ENCODE measurements around the gene SKAP2. TPM values are rescaled to one million over a fixed set of nuclear protein-coding genes. Genes with fewer than 3 reads are reported as not detected.
A peak's percentile ranks its signal among the peaks of the same experiment; 100 is the strongest.

Gene SKAP2
- polyA plus RNA-seq, 1 donor from 2014 or later, result 3.6 TPM

DNA sequence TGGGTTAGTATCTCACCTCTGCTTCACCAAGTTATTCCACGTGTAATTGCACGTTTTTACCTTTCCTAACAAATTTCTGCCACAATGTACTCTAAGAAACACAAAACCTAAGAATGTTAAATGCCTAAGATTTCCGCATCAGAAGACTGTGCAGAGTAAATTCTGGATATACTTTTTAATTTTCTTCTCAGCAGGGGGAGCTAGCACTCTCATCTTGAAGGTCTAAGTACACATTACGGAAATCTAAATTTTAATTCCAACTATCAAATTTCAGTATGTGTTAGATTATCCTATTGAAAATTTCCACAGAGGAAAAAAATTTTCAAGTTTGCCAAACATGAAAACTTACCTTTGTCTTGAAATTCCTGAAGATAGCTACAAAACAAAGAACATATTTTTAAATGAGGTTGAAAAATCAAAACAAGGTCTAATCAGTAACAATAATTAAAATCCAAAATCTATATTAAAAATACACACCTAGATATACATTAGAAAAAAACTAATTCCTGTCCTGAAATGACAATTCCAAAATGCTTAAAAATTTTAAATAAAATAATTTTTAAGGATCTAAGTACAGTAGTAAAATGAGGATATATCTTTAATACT lies 10.5 kb downstream of the SKAP2 start:
- Histone ChIP-seq H3K4me3 (ENCODE audit: low read length) (no peak overlapping the region), H2AFZ (ENCODE audit: low read depth, low read length) (no peak overlapping the region), H3K4me2 (ENCODE audit: low read length) (no peak overlapping the region), H3K27ac (ENCODE audit: low read length) (no peak overlapping the region), H3K9ac (ENCODE audit: low read length) (no peak overlapping the region), H3K79me2 (replicated peaks; ENCODE audit: insufficient read depth, low read length) (no peaks in the 10 kb centered on the region), H4K20me1 (ENCODE audit: insufficient read depth) (no peaks in the 10 kb centered on the region), H3K9me2 (ENCODE audit: insufficient read depth, low read length) (no peaks in the 10 kb centered on the region), H3F3A (ENCODE audit: insufficient read depth, low read length, poor library complexity, severe bottlenecking) (no peaks in the 10 kb centered on the region), H3K36me3 (ENCODE audit: insufficient read depth, low read length) (no peaks in the 10 kb centered on the region), H3K27me3 (ENCODE audit: insufficient read depth, low read depth, low read length) (peaks cover 89% of the 10 kb centered on the region), H3K9me3 (ENCODE audit: low read length) (no peaks in the 10 kb centered on the region)
- TF ChIP-seq CTCF (IDR thresholded peaks at IDR 0.05; ENCODE audit: poor library complexity, severe bottlenecking) (peak; percentile 55), REST (IDR thresholded peaks at IDR 0.05; ENCODE audit: borderline replicate concordance) (no peak), TAF1 (IDR thresholded peaks at IDR 0.05; ENCODE audit: low read depth) (no peak), EZH2 (IDR thresholded peaks at IDR 0.05; ENCODE audit: borderline replicate concordance, insufficient read depth, low read length, poor library complexity, severe bottlenecking) (no peak), SMC3 (conservative IDR thresholded peaks at IDR 0.05; ENCODE audit: poor library complexity) (peak; percentile 66), RAD21 (conservative IDR thresholded peaks at IDR 0.05) (peak; percentile 57)

GRCh38 chr7:26850193-26850651 lies 14.2 kb downstream of the SKAP2 start:
- Histone ChIP-seq H2AFZ (ENCODE audit: low read depth, low read length) (no peak overlapping the region), H4K20me1 (ENCODE audit: insufficient read depth) (no peaks in the 10 kb centered on the region), H3K36me3 (ENCODE audit: insufficient read depth, low read length) (no peaks in the 10 kb centered on the region), H3F3A (ENCODE audit: insufficient read depth, low read length, poor library complexity, severe bottlenecking) (no peaks in the 10 kb centered on the region), H3K9me2 (ENCODE audit: insufficient read depth, low read length) (no peaks in the 10 kb centered on the region), H3K79me2 (replicated peaks; ENCODE audit: insufficient read depth, low read length) (no peaks in the 10 kb centered on the region), H3K9ac (ENCODE audit: low read length) (no peak overlapping the region), H3K27ac (ENCODE audit: low read length) (no peak overlapping the region), H3K9me3 (ENCODE audit: low read length) (no peaks in the 10 kb centered on the region), H3K4me3 (ENCODE audit: low read length) (no peak overlapping the region), H3K27me3 (ENCODE audit: insufficient read depth, low read depth, low read length) (peaks cover 71% of the 10 kb centered on the region), H3K4me2 (ENCODE audit: low read length) (no peak overlapping the region)
- TF ChIP-seq RAD21 (conservative IDR thresholded peaks at IDR 0.05) (no peak), CTCF (IDR thresholded peaks at IDR 0.05; ENCODE audit: poor library complexity, severe bottlenecking) (no peak), REST (IDR thresholded peaks at IDR 0.05; ENCODE audit: borderline replicate concordance) (no peak), TAF1 (IDR thresholded peaks at IDR 0.05; ENCODE audit: low read depth) (no peak), EP300 (conservative IDR thresholded peaks at IDR 0.05; ENCODE audit: poor library complexity, severe bottlenecking) (no peak), MXI1 (conservative IDR thresholded peaks at IDR 0.05; ENCODE audit: poor library complexity, severe bottlenecking) (no peak), POLR2AphosphoS5 (IDR thresholded peaks at IDR 0.05) (no peak), EZH2 (IDR thresholded peaks at IDR 0.05; ENCODE audit: borderline replicate concordance, insufficient read depth, low read length, poor library complexity, severe bottlenecking) (no peak), SMC3 (conservative IDR thresholded peaks at IDR 0.05; ENCODE audit: poor library complexity) (no peak)
